ENCODE measurements around the gene NT5DC3. TPM values are rescaled to one million over a fixed set of nuclear protein-coding genes. Genes with fewer than 3 reads are reported as not detected.
A peak's percentile ranks its signal among the peaks of the same experiment; 100 is the strongest.

NT5DC3 gene
- polyA plus RNA-seq, 2 of the 4 experiments (the other 2 are of a cell fraction) = 5.2 to 5.6 TPM

DNA sequence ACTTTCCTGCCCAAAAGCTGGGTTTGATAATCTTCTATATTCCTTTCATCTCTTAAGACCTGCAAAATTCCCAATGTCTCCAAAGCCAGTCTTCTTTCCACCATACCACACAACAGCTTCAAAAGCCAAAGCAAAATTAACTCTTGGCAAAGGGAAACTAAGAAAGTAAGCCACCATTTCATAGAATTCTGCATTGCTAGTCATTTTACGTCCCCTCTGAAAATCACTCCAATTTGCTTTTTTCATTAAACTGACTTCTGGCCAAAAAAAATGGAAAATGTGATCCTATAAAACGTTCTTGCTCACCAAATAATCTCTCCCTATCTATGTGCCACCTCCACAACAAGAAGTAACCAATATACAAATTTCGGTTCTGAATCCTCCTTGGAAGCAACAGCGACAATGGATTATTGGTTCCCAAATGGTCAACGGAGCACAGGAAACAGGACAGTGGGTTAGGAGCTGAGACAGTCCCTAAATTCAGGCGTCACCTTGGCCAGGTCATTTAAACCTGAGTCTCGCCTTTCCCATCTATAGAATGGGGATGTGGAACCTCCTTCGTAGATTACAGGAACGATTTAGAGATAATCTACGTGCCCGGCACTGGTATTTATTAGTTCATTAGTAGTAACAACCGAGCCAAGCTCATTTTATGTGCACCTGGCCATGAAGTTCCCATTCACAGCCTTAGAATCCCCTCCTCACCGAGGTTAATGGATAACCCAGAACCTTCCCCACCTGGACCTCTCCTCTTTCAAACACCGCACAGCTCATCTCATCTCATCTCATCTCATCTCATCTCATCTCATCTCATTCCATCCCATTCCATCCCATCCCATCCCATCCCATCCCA lies 1.2 kb downstream of the NT5DC3 start:
- DNase-seq (ENCODE audit: low read depth in 1 of 2, low spot score in 1 of 2) (no peak), ATAC-seq (no peak), FAIRE-seq (no peak)
- WGBS (ENCODE audit: missing lambda C conversion rate) = 58% methylated on average over 14 of the region's 14 CpGs
- peak overlapping the region; percentile 98 for H3K4me3 ChIP-seq
- ChIA-PET POLR2A (interaction anchor here (0.6 to 2.5 kb wide), 4 partner anchors 34 to 126 kb away, joined by 7 to 14 read pairs (median 10); partner anchors contain the start of gene TDG), CTCF (interaction anchor here (1.4 to 2.0 kb wide), 2 partner anchors 30 to 35 kb away, joined by 3 to 8 read pairs; no protein-coding TSS in a partner anchor)
- no peaks in the 10 kb centered on the region for H3K9me3 ChIP-seq
- TF ChIP-seq KDM1A (IDR thresholded peaks at IDR 0.05; ENCODE audit: low read depth) = peak; percentile 92
- TF ChIP-seq, protein P1, sequence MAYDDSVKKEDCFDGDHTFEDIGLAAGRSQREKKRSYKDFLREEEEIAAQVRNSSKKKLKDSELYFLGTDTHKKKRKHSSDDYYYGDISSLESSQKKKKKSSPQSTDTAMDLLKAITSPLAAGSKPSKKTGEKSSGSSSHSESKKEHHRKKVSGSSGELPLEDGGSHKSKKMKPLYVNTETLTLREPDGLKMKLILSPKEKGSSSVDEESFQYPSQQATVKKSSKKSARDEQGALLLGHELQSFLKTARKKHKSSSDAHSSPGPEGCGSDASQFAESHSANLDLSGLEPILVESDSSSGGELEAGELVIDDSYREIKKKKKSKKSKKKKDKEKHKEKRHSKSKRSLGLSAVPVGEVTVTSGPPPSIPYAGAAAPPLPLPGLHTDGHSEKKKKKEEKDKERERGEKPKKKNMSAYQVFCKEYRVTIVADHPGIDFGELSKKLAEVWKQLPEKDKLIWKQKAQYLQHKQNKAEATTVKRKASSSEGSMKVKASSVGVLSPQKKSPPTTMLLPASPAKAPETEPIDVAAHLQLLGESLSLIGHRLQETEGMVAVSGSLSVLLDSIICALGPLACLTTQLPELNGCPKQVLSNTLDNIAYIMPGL (CRISPR knock-in tag; IDR thresholded peaks at IDR 0.05; ENCODE audit: borderline replicate concordance) = no peak
- no peak for TF ChIP-seq SREBF2 (IDR thresholded peaks at IDR 0.05)
- peak overlapping the region; percentile 93 to 97 for H3K27ac ChIP-seq
- H3K4me1 ChIP-seq = peaks cover 29% of the 10 kb centered on the region
- peak overlapping the region; percentile 93 for H3K4me2 ChIP-seq

DNA sequence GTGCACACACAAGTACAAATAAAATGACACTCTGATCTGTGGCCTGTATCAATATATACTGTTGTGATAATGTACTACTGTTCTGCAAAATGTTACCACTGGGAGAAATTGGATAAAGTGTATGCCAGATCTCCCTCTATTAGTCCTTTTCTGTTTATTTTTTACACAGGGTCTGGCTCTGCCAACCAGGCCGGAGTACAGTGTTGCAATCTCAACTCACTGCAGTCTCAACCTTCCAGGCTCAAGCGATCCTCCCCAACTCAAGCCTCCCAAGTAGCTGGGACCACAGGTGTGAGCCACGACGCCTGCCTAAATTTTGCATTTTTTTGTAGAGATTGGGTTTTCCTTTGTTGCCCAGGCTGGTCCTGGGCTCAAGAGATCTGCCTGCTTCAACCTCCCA lies 1.9 kb downstream of the NT5DC3 start:
- Histone ChIP-seq H3K27ac (peak overlapping the region in 1 of 2 experiments; percentile 97; a peak in 1 of 6 replicates), H3K4me1 (peaks cover 36% of the 10 kb centered on the region), H3K4me2 (peak overlapping the region; percentile 93), H3K9me3 (no peaks in the 10 kb centered on the region), H3K4me3 (no peak overlapping the region; the same call in 2 of the 3 replicates)
- ChIA-PET CTCF (interaction anchor here (1.4 kb wide), 1 partner anchor 35 kb away, joined by 3 read pairs; no protein-coding TSS in a partner anchor), POLR2A (interaction anchor here (2.5 kb wide), 1 partner anchor 37 kb away, joined by 9 read pairs; no protein-coding TSS in a partner anchor)
- FAIRE-seq (no peak), ATAC-seq (no peak), DNase-seq (ENCODE audit: low read depth in 1 of 2, low spot score in 1 of 2) (no peak)
- WGBS (ENCODE audit: missing lambda C conversion rate) = 82% methylated on average over 4 of the region's 4 CpGs
- TF ChIP-seq EHMT2 (IDR thresholded peaks at IDR 0.05; ENCODE audit: low read depth) (no peak), CEBPB (IDR thresholded peaks at IDR 0.05) (0 out of 4 replicates have a peak, but pooled peaks have one; percentile 13 to 21), NFE2L2 (conservative IDR thresholded peaks at IDR 0.05; ENCODE audit: low read length) (no peak), ZSCAN20 (CRISPR knock-in tag; IDR thresholded peaks at IDR 0.05) (no peak), KDM5A (IDR thresholded peaks at IDR 0.05) (no peak)

GRCh38 chr12:103838254-103838914 lies 2.6 kb downstream of the NT5DC3 start:
- CTCF ChIA-PET = no interaction called here
- peaks cover 41% of the 10 kb centered on the region for H3K4me1 ChIP-seq
- 100% methylated on average over 1 of the region's 1 CpG for WGBS (ENCODE audit: missing lambda C conversion rate)
- POLR2A ChIA-PET = no interaction called here
- H3K4me2 ChIP-seq = peak overlapping the region; percentile 93
- no peaks in the 10 kb centered on the region for H3K9me3 ChIP-seq
- no peak for DNase-seq (ENCODE audit: low read depth in 1 of 2, low spot score in 1 of 2)
- ATAC-seq = no peak
- no peak overlapping the region for H3K27ac ChIP-seq
- no peak for FAIRE-seq
- no peak overlapping the region for H3K4me3 ChIP-seq
- TF ChIP-seq EHF (CRISPR knock-in tag; IDR thresholded peaks at IDR 0.05) (no peak), CHD2 (IDR thresholded peaks at IDR 0.05; ENCODE audit: low read length, partially characterized antibody) (no peak), POLR2AphosphoS2 (conservative IDR thresholded peaks at IDR 0.05; ENCODE audit: low read length) (no peak), CEBPB (IDR thresholded peaks at IDR 0.05) (no peak), ELK1 (IDR thresholded peaks at IDR 0.05; ENCODE audit: low read depth, low read length) (no peak), HOXB13 (CRISPR knock-in tag; IDR thresholded peaks at IDR 0.05; ENCODE audit: low read depth) (no peak), CBX8 (IDR thresholded peaks at IDR 0.05) (no peak), ZSCAN20 (CRISPR knock-in tag; IDR thresholded peaks at IDR 0.05) (no peak), HOXA7 (CRISPR knock-in tag; IDR thresholded peaks at IDR 0.05) (no peak), MAZ (IDR thresholded peaks at IDR 0.05; ENCODE audit: borderline replicate concordance, low read depth, low read length) (no peak), BHLHE40 (IDR thresholded peaks at IDR 0.05; ENCODE audit: low read depth, low read length) (no peak), PHF8 (IDR thresholded peaks at IDR 0.05; ENCODE audit: borderline replicate concordance, low read depth) (no peak), ESRRA (IDR thresholded peaks at IDR 0.05; ENCODE audit: borderline replicate concordance, low read length) (no peak), EHMT2 (IDR thresholded peaks at IDR 0.05; ENCODE audit: low read depth) (no peak), KDM5A (IDR thresholded peaks at IDR 0.05) (no peak)
- TF ChIP-seq, protein P2, sequence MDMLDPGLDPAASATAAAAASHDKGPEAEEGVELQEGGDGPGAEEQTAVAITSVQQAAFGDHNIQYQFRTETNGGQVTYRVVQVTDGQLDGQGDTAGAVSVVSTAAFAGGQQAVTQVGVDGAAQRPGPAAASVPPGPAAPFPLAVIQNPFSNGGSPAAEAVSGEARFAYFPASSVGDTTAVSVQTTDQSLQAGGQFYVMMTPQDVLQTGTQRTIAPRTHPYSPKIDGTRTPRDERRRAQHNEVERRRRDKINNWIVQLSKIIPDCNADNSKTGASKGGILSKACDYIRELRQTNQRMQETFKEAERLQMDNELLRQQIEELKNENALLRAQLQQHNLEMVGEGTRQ (IDR thresholded peaks at IDR 0.05) = no peak
- TF ChIP-seq, protein P3, sequence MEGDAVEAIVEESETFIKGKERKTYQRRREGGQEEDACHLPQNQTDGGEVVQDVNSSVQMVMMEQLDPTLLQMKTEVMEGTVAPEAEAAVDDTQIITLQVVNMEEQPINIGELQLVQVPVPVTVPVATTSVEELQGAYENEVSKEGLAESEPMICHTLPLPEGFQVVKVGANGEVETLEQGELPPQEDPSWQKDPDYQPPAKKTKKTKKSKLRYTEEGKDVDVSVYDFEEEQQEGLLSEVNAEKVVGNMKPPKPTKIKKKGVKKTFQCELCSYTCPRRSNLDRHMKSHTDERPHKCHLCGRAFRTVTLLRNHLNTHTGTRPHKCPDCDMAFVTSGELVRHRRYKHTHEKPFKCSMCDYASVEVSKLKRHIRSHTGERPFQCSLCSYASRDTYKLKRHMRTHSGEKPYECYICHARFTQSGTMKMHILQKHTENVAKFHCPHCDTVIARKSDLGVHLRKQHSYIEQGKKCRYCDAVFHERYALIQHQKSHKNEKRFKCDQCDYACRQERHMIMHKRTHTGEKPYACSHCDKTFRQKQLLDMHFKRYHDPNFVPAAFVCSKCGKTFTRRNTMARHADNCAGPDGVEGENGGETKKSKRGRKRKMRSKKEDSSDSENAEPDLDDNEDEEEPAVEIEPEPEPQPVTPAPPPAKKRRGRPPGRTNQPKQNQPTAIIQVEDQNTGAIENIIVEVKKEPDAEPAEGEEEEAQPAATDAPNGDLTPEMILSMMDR (IDR thresholded peaks at IDR 0.05) = no peak
